HepG2 (cell line): ENCODE measurements around the gene MAT2A. TPM values are rescaled to one million over a fixed set of nuclear protein-coding genes. Genes with fewer than 3 reads are reported as not detected.
A peak's percentile ranks its signal among the peaks of the same experiment; 100 is the strongest.

Experiments used
- BORCS8-MEF2B ChIP-seq: sonication (generic); formaldehyde crosslinking; IDR thresholded peaks from 2 replicates; pipeline ENCODE4 v1.8.0; 2022; ENCODE audit warnings: mild to moderate bottlenecking, missing genetic modification reagents
- BRCA1 ChIP-seq: sonication (generic); formaldehyde crosslinking; IDR thresholded peaks from 2 replicates; pipeline ENCODE4 v1.4.0; 2020; ENCODE audit warnings: missing genetic modification reagents
- CENPX ChIP-seq: sonication (generic); formaldehyde crosslinking; IDR thresholded peaks from 2 replicates; pipeline ENCODE4 v1.9.0; 2021; ENCODE audit warnings: mild to moderate bottlenecking, missing genetic modification reagents, moderate library complexity
- CSRNP1 ChIP-seq: sonication (generic); formaldehyde crosslinking; IDR thresholded peaks from 2 replicates; pipeline ENCODE4 v1.8.1; 2023; ENCODE audit warnings: mild to moderate bottlenecking, missing genetic modification reagents
- GATA4 ChIP-seq: sonication (generic); IDR thresholded peaks from 2 replicates; pipeline ENCODE4 v1.6.1; 2016; ENCODE audit warnings: antibody characterized with exemption, low read depth, borderline replicate concordance
- GATAD1 ChIP-seq: IDR thresholded peaks from 2 replicates; pipeline ENCODE4 v1.6.1; 2016; ENCODE audit warnings: missing genetic modification reagents, missing compliant biosample characterization
- GLI4 ChIP-seq: sonication (generic); formaldehyde crosslinking; IDR thresholded peaks from 2 replicates; pipeline ENCODE4 v1.5.1; 2020; ENCODE audit warnings: missing genetic modification reagents, mild to moderate bottlenecking, moderate library complexity, borderline replicate concordance
- GTF3A ChIP-seq: sonication (generic); formaldehyde crosslinking; conservative IDR thresholded peaks from 2 replicates; pipeline ENCODE4 v1.4.0; 2020; ENCODE audit warnings: mild to moderate bottlenecking, missing genetic modification reagents
- HMGA1 ChIP-seq: sonication (generic); formaldehyde crosslinking; conservative IDR thresholded peaks from 2 replicates; pipeline ENCODE4 v1.4.0; 2020; ENCODE audit warnings: missing genetic modification reagents
- MAFG ChIP-seq: sonication (generic); formaldehyde crosslinking; IDR thresholded peaks from 2 replicates; pipeline ENCODE4 v1.5.1; 2020; ENCODE audit warnings: mild to moderate bottlenecking, missing genetic modification reagents
- NR2F6 ChIP-seq, 2 experiments: IDR thresholded peaks; 2 replicates each; pipeline ENCODE4 v1.6.1; 2016; ENCODE audit warnings: antibody characterized with exemption in 1 of 2, mild to moderate bottlenecking in 1 of 2
- PITX1 ChIP-seq: sonication (generic); formaldehyde crosslinking; IDR thresholded peaks from 2 replicates; pipeline ENCODE4 v1.5.1; 2020; ENCODE audit warnings: mild to moderate bottlenecking, missing genetic modification reagents
- POGK ChIP-seq: sonication (generic); formaldehyde crosslinking; conservative IDR thresholded peaks from 2 replicates; pipeline ENCODE4 v1.8.0; 2022; ENCODE audit warnings: mild to moderate bottlenecking, moderate library complexity, missing genetic modification reagents
- RBFOX2 ChIP-seq: fragments of 200-400 bp; formaldehyde crosslinking; IDR thresholded peaks from 2 replicates; pipeline ENCODE4 v1.6.1; 2017; ENCODE audit warnings: low read depth, mild to moderate bottlenecking, low read length
- RFX1 ChIP-seq: fragments of 450-650 bp; IDR thresholded peaks from 2 replicates; pipeline ENCODE4 v1.6.1; 2017
- SALL1 ChIP-seq: sonication (generic); formaldehyde crosslinking; IDR thresholded peaks from 2 replicates; pipeline ENCODE4 v1.8.0; 2022; ENCODE audit warnings: mild to moderate bottlenecking, missing genetic modification reagents
- SAP130 ChIP-seq: IDR thresholded peaks from 2 replicates; pipeline ENCODE4 v1.6.1; 2016; ENCODE audit warnings: low read depth
- SCMH1 ChIP-seq: sonication (generic); formaldehyde crosslinking; IDR thresholded peaks from 2 replicates; pipeline ENCODE4 v1.9.0; 2021; ENCODE audit warnings: missing genetic modification reagents, mild to moderate bottlenecking, borderline replicate concordance
- SIX1 ChIP-seq: sonication (generic); formaldehyde crosslinking; IDR thresholded peaks from 2 replicates; pipeline ENCODE4 v1.4.0; 2020; ENCODE audit warnings: missing genetic modification reagents, borderline replicate concordance
- SP5 ChIP-seq: IDR thresholded peaks from 2 replicates; pipeline ENCODE4 v1.6.1; 2016; ENCODE audit warnings: low read depth, borderline replicate concordance
- SRF ChIP-seq: IDR thresholded peaks from 2 replicates; pipeline ENCODE4 v1.6.1; 2011; ENCODE audit warnings: mild to moderate bottlenecking, low read depth, low read length, moderate library complexity
- SRSF9 ChIP-seq: fragments of 200-400 bp; formaldehyde crosslinking; IDR thresholded peaks from 2 replicates; pipeline ENCODE4 v1.6.1; 2018; ENCODE audit warnings: borderline replicate concordance, mild to moderate bottlenecking, low read depth, low read length; ENCODE audit not compliant: insufficient read depth, poor library complexity, severe bottlenecking
- U2AF1 ChIP-seq: fragments of 200-400 bp; formaldehyde crosslinking; optimal IDR thresholded peaks from 2 replicates; pipeline ENCODE3; 2017; ENCODE audit warnings: mild to moderate bottlenecking, low read depth, low read length
- XRCC5 ChIP-seq: fragments of 200-400 bp; formaldehyde crosslinking; optimal IDR thresholded peaks from 2 replicates; pipeline ENCODE3; 2017; ENCODE audit warnings: mild to moderate bottlenecking, low read length
- ZBTB1 ChIP-seq: sonication (generic); formaldehyde crosslinking; IDR thresholded peaks from 2 replicates; pipeline ENCODE4 v1.4.0; 2020; ENCODE audit warnings: missing genetic modification reagents, borderline replicate concordance
- ZNF24 ChIP-seq: fragments of 450-650 bp; IDR thresholded peaks from 2 replicates; pipeline ENCODE4 v1.6.1; 2017; ENCODE audit warnings: antibody characterized with exemption, mild to moderate bottlenecking
- ZNF326 ChIP-seq: sonication (generic); formaldehyde crosslinking; IDR thresholded peaks from 2 replicates; pipeline ENCODE4 v1.4.0; 2020; ENCODE audit warnings: missing genetic modification reagents, borderline replicate concordance
- ZNF468 ChIP-seq: sonication (generic); formaldehyde crosslinking; IDR thresholded peaks from 2 replicates; pipeline ENCODE4 v1.8.0; 2022; ENCODE audit warnings: mild to moderate bottlenecking, moderate library complexity, missing genetic modification reagents
- ZNF709 ChIP-seq: sonication (generic); formaldehyde crosslinking; IDR thresholded peaks from 2 replicates; pipeline ENCODE4 v1.5.0; 2020; ENCODE audit warnings: mild to moderate bottlenecking, missing genetic modification reagents
- ZSCAN25 ChIP-seq: sonication (generic); formaldehyde crosslinking; IDR thresholded peaks from 2 replicates; pipeline ENCODE4 v1.8.0; 2022; ENCODE audit warnings: mild to moderate bottlenecking, missing genetic modification reagents
- ZZZ3 ChIP-seq: sonication (generic); formaldehyde crosslinking; IDR thresholded peaks from 2 replicates; pipeline ENCODE4 v1.4.0; 2020; ENCODE audit warnings: missing genetic modification reagents, mild to moderate bottlenecking, borderline replicate concordance
- polyA plus RNA-seq, 8 experiments: library from polyadenylated mRNA; depleted of rRNA in 3 of 8; stranded (reverse) in 7 of 8; unstranded in 1 of 8; fragments of >200 nt; fragmentation: Illumina TruSeq in 4 of 8; extraction: Trizol in 4 of 8; gene quantifications; 2 replicates each; pipeline versions ENCODE4 v1.2.1 to v1.2.3, GENCODE V29; 2011 to 2016; ENCODE audit warnings: low read depth in 4 of 8, missing spikeins in 1 of 8, mixed read lengths in 1 of 8; ENCODE audit not compliant: insufficient read depth in 1 of 8
- total RNA-seq, 5 experiments: library from RNA; depleted of rRNA; stranded (reverse); fragments of >200 nt; fragmentation: Illumina TruSeq; extraction: Trizol; gene quantifications; 2 replicates each; pipeline ENCODE4 v1.2.3, GENCODE V29; 2016; ENCODE audit warnings: low read depth in 1 of 5

MAT2A gene
- total and polyA plus RNA-seq, 2 of the 13 experiments (the other 11 are each of a cell fraction or from before 2014, with no cell fraction given), result 155 to 331 TPM

GRCh38 chr2:85503168-85503850 lies 35.7 kb upstream of the MAT2A start (continued):
- TF ChIP-seq ZZZ3, result no peak
- no peak for TF ChIP-seq CENPX (CRISPR knock-in tag)
- no peak for TF ChIP-seq GATA4
- TF ChIP-seq RFX1, result no peak
- TF ChIP-seq U2AF1, result no peak
- TF ChIP-seq SALL1, result 0 out of 2 replicates have a peak, but pooled peaks have one; percentile 16
- no peak for TF ChIP-seq POGK (CRISPR knock-in tag)
- peak; percentile 51; the same call in 1 of the 2 replicates for TF ChIP-seq BORCS8-MEF2B (CRISPR knock-in tag)
- TF ChIP-seq SRSF9, result no peak
- TF ChIP-seq ZNF709 (CRISPR knock-in tag), result no peak
- TF ChIP-seq RBFOX2, result no peak
- TF ChIP-seq HMGA1 (CRISPR knock-in tag), result no peak
- no peak for TF ChIP-seq ZNF326
- no peak for TF ChIP-seq GATAD1 (CRISPR knock-in tag)
- no peak for TF ChIP-seq MAFG
- TF ChIP-seq XRCC5, result peak; percentile 41
- TF ChIP-seq NR2F6 (IDR thresholded peaks at IDR 0.05), result no peak
- TF ChIP-seq NR2F6 (CRISPR knock-in tag; IDR thresholded peaks at IDR 0.05), result 0 out of 2 replicates have a peak, but pooled peaks have one; percentile 7
- TF ChIP-seq GLI4 (CRISPR knock-in tag), result no peak
- no peak for TF ChIP-seq SRF
- TF ChIP-seq BRCA1 (CRISPR knock-in tag), result no peak
- no peak for TF ChIP-seq GTF3A (CRISPR knock-in tag)
- no peak for TF ChIP-seq ZNF24
- no peak for TF ChIP-seq ZBTB1 (CRISPR knock-in tag)
- TF ChIP-seq SAP130 (CRISPR knock-in tag), result peak; percentile 10; the same call in 1 of the 2 replicates
- peak; percentile 51; the same call in 1 of the 2 replicates for TF ChIP-seq SP5 (CRISPR knock-in tag)
- no peak for TF ChIP-seq CSRNP1
- no peak for TF ChIP-seq ZSCAN25 (CRISPR knock-in tag)
- no peak for TF ChIP-seq ZNF468
- no peak for TF ChIP-seq PITX1
- TF ChIP-seq SCMH1, result no peak
- no peak for TF ChIP-seq SIX1 (CRISPR knock-in tag)
